BJ (cell line): ENCODE measurements around the gene TNXB. TPM values are rescaled to one million over a fixed set of nuclear protein-coding genes. Genes with fewer than 3 reads are reported as not detected.
"Not testable (repeated sequence)": the region's sequence is repeated elsewhere in the genome, so short reads cannot be mapped to it uniquely, and the experiment has no call there.

ENCODE experiments used
- CTCF ChIA-PET: fragments of 350-600 bp; formaldehyde crosslinking; extraction: SDS; loops from one replicate; lab custom pipeline; 2021; ENCODE audit warnings: antibody characterized with exemption, inconsistent platforms; lab: Yijun Ruan, JAX
- POLR2A ChIA-PET: fragments of 300-600 bp; sonication (Branson Sonifier 250); formaldehyde crosslinking; extraction: SDS; loops from one replicate; lab custom pipeline; 2021; ENCODE audit warnings: antibody characterized with exemption; lab: Charles Lee
- DNase-seq: peaks from one replicate; pipeline ENCODE4 v3.0.0-alpha.2; 2011; ENCODE audit warnings: low read depth
- H3K27me3 ChIP-seq: 2 replicates; pipeline ENCODE4 v1.6.0; 2011; ENCODE audit warnings: low read length; ENCODE audit not compliant: control insufficient read depth, insufficient read depth
- H3K36me3 ChIP-seq: 2 replicates; pipeline ENCODE4 v1.5.1; 2011; ENCODE audit warnings: low read length; ENCODE audit not compliant: control insufficient read depth, insufficient read depth
- H3K4me3 ChIP-seq: 2 replicates; pipeline ENCODE4 v1.5.1; 2011; ENCODE audit warnings: low read depth, mild to moderate bottlenecking, control low read depth, low read length
- polyA plus RNA-seq: library from polyadenylated mRNA; depleted of rRNA; stranded (reverse); fragments of >200 nt; gene quantifications from 2 replicates; pipeline ENCODE4 v1.2.3, GENCODE V29; 2011

The TNXB gene
- polyA plus RNA-seq, 1 experiment = 0.60 TPM

GRCh38 chr6:32037136-32037535, 72.0 kb downstream of the TNXB start:
- H3K4me3 ChIP-seq, POLR2A ChIA-PET, H3K27me3 ChIP-seq, DNase-seq, H3K36me3 ChIP-seq, CTCF ChIA-PET: not testable (repeated sequence)

- POLR2A ChIA-PET, H3K36me3 ChIP-seq, H3K4me3 ChIP-seq, CTCF ChIA-PET, H3K27me3 ChIP-seq, DNase-seq: not testable (repeated sequence)
Measured at GRCh38 chr6:32035283-32036013, 73.7 kb downstream of the TNXB start.

- H3K36me3 ChIP-seq, POLR2A ChIA-PET, CTCF ChIA-PET, H3K27me3 ChIP-seq, DNase-seq, H3K4me3 ChIP-seq: not testable (repeated sequence)
Measured at GRCh38 chr6:32029553-32029952, 79.6 kb downstream of the TNXB start.

- POLR2A ChIA-PET, H3K27me3 ChIP-seq, H3K36me3 ChIP-seq, CTCF ChIA-PET, H3K4me3 ChIP-seq, DNase-seq: not testable (repeated sequence)
Measured at GRCh38 chr6:32028631-32029030, 80.5 kb downstream of the TNXB start.

GRCh38 chr6:32022100-32022499, 87.0 kb downstream of the TNXB start:
- DNase-seq, CTCF ChIA-PET, H3K4me3 ChIP-seq, POLR2A ChIA-PET, H3K36me3 ChIP-seq, H3K27me3 ChIP-seq: not testable (repeated sequence)

GRCh38 chr6:32014547-32014946, 94.6 kb downstream of the TNXB start, which contains the start of gene C4B:
Gene C4B, plus strand, starts transcription at chr6:32014795. Its CDS starts 51 bp downstream, at chr6:32014846.
- CTCF ChIA-PET = not testable (repeated sequence)

GRCh38 chr6:32013738-32014137, 95.4 kb downstream of the TNXB start:
- DNase-seq, H3K36me3 ChIP-seq, POLR2A ChIA-PET, H3K27me3 ChIP-seq, H3K4me3 ChIP-seq, CTCF ChIA-PET: not testable (repeated sequence)

More at GRCh38 chr6:32014547-32014946, 94.6 kb downstream of the TNXB start, which contains the start of gene C4B:
- POLR2A ChIA-PET, DNase-seq, H3K36me3 ChIP-seq, H3K4me3 ChIP-seq, H3K27me3 ChIP-seq: not testable (repeated sequence)

GRCh38 chr6:32012941-32013617, 96.1 kb downstream of the TNXB start:
- CTCF ChIA-PET, H3K4me3 ChIP-seq, H3K36me3 ChIP-seq, POLR2A ChIA-PET, H3K27me3 ChIP-seq, DNase-seq: not testable (repeated sequence)

- POLR2A ChIA-PET = not testable (repeated sequence)
Measured at GRCh38 chr6:32010856-32011530, 98.1 kb downstream of the TNXB start.

GRCh38 chr6:32009537-32009936, 99.6 kb downstream of the TNXB start:
- DNase-seq, H3K36me3 ChIP-seq, H3K27me3 ChIP-seq, H3K4me3 ChIP-seq, POLR2A ChIA-PET, CTCF ChIA-PET: not testable (repeated sequence)

More at GRCh38 chr6:32010856-32011530, 98.1 kb downstream of the TNXB start:
- DNase-seq, CTCF ChIA-PET, H3K4me3 ChIP-seq, H3K27me3 ChIP-seq, H3K36me3 ChIP-seq: not testable (repeated sequence)

- POLR2A ChIA-PET, H3K36me3 ChIP-seq, H3K4me3 ChIP-seq, H3K27me3 ChIP-seq, DNase-seq, CTCF ChIA-PET: not testable (repeated sequence)
Measured at GRCh38 chr6:32008616-32009015, 100.5 kb downstream of the TNXB start.

GRCh38 chr6:32008037-32008436, 101.1 kb downstream of the TNXB start:
- CTCF ChIA-PET, H3K27me3 ChIP-seq, DNase-seq, H3K36me3 ChIP-seq, POLR2A ChIA-PET, H3K4me3 ChIP-seq: not testable (repeated sequence)
